ENCODE data around the gene JRKL.

Gene JRKL

DNA sequence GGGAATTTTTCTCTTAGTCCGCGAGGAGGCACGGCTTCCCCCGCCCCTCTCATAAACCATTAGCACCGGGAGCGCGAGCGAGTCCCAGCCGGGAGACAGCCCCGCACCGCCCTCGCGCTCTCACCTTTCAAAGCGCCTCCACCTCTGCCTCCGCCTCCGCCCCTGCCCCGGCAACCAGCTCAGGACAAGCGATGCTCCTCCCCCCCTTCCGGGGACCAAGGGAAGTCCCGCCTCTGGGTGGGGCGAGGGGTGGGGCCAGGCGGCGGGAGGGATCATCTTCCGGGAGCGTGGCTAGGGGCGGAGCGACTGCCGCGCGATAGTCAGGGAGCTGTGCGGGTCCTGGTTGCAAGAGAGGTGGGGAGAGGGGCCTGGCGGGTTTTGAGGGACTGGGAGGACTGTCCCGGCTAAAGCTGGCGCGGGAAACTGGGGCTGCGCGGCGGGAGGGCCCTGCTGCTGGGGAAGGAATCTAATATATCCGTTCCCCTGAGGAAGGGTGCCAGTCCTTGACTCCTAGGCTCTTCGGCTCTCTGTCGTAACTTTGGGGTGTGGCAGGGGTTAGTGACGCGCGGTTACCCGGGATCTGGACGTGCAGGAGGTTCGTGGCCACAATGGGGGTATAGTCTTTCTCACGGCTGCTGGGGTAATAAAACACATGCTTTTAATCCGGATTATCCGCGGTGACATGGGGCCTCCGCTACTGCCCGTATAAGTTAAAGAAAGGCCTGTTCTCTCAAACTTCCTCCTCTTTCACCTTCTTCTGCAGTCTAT, at the start of gene JRKL, which contains the start of gene CCDC82:
TSS of gene JRKL (plus strand) at position 294 of the 768 bp plus-strand sequence. CDS start 637 bp downstream, outside the sequence.
TSS of gene CCDC82 (minus strand) at position 193 of the 768 bp plus-strand sequence. CDS start 5,165 bp downstream, outside the sequence.
- peaks cover 3% of the 10 kb centered on the region for H3K4me1 ChIP-seq (ENCODE audit: control insufficient read depth, insufficient read depth, low read length)
- no peaks in the 10 kb centered on the region for H3K9me3 ChIP-seq (ENCODE audit: control insufficient read depth, insufficient read depth, low read length)
- H3K27me3 ChIP-seq (ENCODE audit: control insufficient read depth, insufficient read depth, low read length) = no peaks in the 10 kb centered on the region
- no peaks in the 10 kb centered on the region for H3K36me3 ChIP-seq (ENCODE audit: control insufficient read depth, insufficient read depth, low read length)
- peak within 1 kb of the TSS; percentile 76 for H3K9ac ChIP-seq (ENCODE audit: low read depth, low read length)
- peak within 1 kb of the TSS; percentile 86 for H3K4me3 ChIP-seq (ENCODE audit: low read depth, low read length)

DNA sequence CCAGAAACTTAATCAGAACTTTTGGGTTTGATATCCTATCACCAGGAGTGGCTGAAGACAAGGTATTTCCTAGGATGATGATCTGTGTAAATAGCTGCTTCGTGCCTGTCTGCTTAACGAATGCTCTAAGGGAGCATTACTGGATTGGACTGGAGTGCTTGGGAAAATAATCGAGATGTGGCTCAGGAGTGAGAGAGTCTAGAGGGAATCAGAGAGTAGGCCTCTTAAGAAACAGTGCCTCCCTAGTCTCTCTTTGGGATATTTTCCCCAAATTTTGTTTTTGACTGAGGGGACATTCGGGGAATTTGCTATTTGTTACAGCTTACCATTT, 49.3 kb upstream of the JRKL start:
- H3K9ac ChIP-seq (ENCODE audit: low read depth, low read length) = no peak overlapping the region
- H3K4me1 ChIP-seq (ENCODE audit: control insufficient read depth, insufficient read depth, low read length) = peaks cover 43% of the 10 kb centered on the region
- peaks cover 2% of the 10 kb centered on the region for H3K27me3 ChIP-seq (ENCODE audit: control insufficient read depth, insufficient read depth, low read length)
- H3K36me3 ChIP-seq (ENCODE audit: control insufficient read depth, insufficient read depth, low read length) = no peaks in the 10 kb centered on the region
- no peaks in the 10 kb centered on the region for H3K9me3 ChIP-seq (ENCODE audit: control insufficient read depth, insufficient read depth, low read length)
- H3K4me3 ChIP-seq (ENCODE audit: low read depth, low read length) = peak overlapping the region; percentile 90

DNA sequence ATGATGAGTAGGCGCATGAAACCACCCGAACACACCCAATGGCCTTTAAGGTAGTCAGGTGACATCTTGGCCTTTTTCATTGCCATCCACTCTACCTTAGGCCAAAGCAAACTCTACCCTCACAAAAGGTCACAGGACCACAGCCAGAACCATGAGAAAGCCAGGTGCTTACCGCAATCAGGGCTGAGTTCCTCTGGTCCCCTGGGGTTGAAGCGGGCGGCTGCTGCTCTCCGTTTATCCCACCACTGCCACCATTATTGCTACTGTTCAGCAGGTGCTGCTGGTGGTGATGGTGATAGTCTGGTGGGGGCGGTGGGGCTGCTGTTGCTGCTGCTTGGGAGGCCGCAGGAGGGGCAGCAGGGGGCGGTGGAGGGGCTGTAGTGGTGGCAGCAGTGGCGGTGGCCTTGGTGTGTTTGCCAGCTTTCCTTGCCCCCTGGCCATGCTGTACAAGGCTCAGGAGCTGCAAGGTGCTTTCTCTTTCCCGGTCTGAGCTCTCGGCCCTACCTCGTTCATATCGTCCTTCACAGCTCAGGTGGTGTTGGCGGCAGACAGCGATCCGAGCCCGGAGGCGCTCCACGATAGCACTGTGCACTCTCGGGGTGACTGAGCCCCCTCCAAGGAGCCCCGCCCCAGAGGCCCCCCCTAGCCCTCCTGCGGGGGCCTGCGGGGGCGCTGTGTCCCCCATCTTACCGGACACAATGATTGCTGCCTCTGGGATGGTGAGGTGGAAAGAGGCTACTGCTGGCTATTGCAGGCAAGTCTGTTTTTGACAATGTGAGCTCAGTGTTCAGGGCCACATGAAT, 48.4 kb upstream of the JRKL start:
- Histone ChIP-seq H3K9me3 (ENCODE audit: control insufficient read depth, insufficient read depth, low read length) (no peaks in the 10 kb centered on the region), H3K36me3 (ENCODE audit: control insufficient read depth, insufficient read depth, low read length) (no peaks in the 10 kb centered on the region), H3K27me3 (ENCODE audit: control insufficient read depth, insufficient read depth, low read length) (peaks cover 2% of the 10 kb centered on the region), H3K4me3 (ENCODE audit: low read depth, low read length) (peak overlapping the region; percentile 90), H3K4me1 (ENCODE audit: control insufficient read depth, insufficient read depth, low read length) (peaks cover 36% of the 10 kb centered on the region), H3K9ac (ENCODE audit: low read depth, low read length) (no peak overlapping the region)

DNA sequence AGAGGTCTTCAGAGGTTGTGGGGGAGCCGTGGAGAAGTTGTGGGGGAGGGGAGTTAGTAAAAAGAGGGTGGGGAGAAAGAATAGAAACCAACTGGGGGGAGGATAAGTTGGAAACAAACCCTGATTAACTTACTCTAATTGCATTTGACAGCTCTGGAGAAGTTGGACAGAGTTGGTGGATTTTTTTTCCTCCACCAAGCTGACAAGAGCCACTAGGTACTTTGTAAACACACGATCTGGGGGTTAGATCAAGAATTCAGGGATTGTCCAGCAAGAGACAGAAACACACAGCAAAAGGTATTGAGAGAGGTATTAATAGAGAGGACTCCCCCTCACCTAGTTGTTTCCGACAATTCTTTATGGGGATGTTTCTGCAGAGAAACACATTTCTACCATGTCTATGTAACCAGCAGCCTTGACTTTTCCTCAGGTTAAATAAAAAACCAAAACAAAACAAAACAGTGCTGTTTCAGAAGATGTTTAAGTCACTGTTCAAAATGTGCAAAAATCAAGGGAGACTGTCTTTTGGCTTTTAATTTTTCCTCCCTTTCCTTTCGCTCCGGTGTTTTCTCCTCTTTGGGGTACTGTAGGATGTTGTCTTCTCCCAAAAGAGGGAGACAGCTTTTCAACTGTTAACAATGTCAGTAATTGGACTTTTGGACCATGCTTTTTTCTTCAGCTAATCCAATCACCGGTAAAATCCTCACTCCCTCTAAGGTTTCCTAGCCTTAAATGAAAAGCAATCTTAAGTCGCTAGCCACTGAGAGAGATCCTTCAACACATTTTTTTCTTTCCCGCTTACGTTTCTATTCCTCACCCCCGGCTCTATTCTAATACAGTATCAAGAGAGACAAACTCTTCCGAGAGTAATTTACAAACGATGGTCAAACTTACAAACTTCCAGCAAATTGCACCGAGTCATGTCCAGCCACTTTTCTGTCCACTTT, 47.5 kb upstream of the JRKL start:
- Histone ChIP-seq H3K9ac (ENCODE audit: low read depth, low read length) (peak overlapping the region; percentile 74), H3K4me1 (ENCODE audit: control insufficient read depth, insufficient read depth, low read length) (peaks cover 27% of the 10 kb centered on the region)

DNA sequence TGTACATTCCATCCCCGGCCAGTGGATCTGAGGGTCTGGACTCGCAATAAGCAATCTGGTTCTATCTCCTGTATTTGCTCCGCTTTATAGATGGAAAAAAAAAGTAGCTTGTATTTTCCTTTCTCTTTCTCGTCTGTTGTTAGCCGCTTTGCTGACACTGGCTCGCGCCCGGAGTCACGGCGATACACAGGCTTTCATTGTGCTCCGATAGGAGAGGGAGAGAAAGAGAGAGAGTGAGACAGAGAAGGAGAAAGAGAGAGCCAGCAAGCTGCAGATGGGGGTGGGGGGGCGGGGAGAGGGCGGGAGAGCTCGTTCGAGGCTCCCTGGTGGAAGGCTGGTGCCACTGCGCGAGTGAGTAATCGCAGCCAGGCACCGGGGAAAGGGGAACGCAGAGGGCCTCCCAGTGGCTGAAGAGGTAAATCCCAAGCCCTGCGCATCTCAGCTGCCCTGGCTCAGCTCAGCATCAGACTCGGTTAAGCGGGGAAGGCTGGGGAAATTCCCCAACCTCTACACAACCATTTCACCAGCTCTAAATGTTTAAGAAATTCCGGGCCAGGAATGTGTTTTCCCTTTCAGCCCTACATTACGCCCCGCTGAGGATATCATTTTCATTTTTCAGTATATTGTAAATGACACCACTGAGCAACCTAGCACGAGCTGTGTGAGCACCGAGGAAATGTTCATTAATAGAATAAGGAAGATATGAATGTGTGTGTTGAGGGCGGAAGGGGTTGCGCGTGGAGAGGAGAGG, 46.7 kb upstream of the JRKL start, which contains the start of gene MAML2:
TSS of gene MAML2 (minus strand) at position 235 of the 751 bp plus-strand sequence. CDS start 1,300 bp downstream, outside the sequence.
- Histone ChIP-seq H3K27me3 (ENCODE audit: control insufficient read depth, insufficient read depth, low read length) (peaks cover 2% of the 10 kb centered on the region), H3K4me3 (ENCODE audit: low read depth, low read length) (peak within 1 kb of the TSS; percentile 90), H3K4me1 (ENCODE audit: control insufficient read depth, insufficient read depth, low read length) (peaks cover 20% of the 10 kb centered on the region), H3K9ac (ENCODE audit: low read depth, low read length) (peak within 1 kb of the TSS; percentile 74), H3K9me3 (ENCODE audit: control insufficient read depth, insufficient read depth, low read length) (no peaks in the 10 kb centered on the region), H3K36me3 (ENCODE audit: control insufficient read depth, insufficient read depth, low read length) (no peaks in the 10 kb centered on the region)

More for the DNA sequence above, 47.5 kb upstream of the JRKL start:
- Histone ChIP-seq H3K9me3 (ENCODE audit: control insufficient read depth, insufficient read depth, low read length) (no peaks in the 10 kb centered on the region), H3K36me3 (ENCODE audit: control insufficient read depth, insufficient read depth, low read length) (no peaks in the 10 kb centered on the region), H3K4me3 (ENCODE audit: low read depth, low read length) (peak overlapping the region; percentile 90), H3K27me3 (ENCODE audit: control insufficient read depth, insufficient read depth, low read length) (peaks cover 2% of the 10 kb centered on the region)

DNA sequence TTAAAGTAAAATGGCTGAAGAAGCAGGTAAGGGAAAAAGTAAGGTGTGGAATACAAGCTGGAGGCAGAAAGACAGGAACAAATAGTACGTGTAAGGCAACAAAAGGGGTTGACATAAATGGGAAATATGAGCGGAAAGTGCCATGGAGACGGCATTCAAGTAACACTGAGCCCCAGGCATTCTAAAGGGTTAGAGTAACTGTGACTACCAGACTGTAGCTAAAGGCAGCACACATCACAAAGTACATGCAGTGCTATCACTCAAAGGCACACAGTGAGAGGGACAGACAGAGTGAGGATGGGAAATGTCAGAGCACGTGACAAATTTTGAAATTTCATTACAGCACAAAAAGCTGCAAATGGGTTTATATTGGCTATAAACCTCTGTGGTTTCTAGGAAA, 33.0 kb upstream of the JRKL start:
- no peak overlapping the region for H3K4me3 ChIP-seq (ENCODE audit: low read depth, low read length)
- no peaks in the 10 kb centered on the region for H3K4me1 ChIP-seq (ENCODE audit: control insufficient read depth, insufficient read depth, low read length)
- H3K9ac ChIP-seq (ENCODE audit: low read depth, low read length) = no peak overlapping the region
- H3K9me3 ChIP-seq (ENCODE audit: control insufficient read depth, insufficient read depth, low read length) = no peaks in the 10 kb centered on the region
- H3K36me3 ChIP-seq (ENCODE audit: control insufficient read depth, insufficient read depth, low read length) = no peaks in the 10 kb centered on the region
- no peaks in the 10 kb centered on the region for H3K27me3 ChIP-seq (ENCODE audit: control insufficient read depth, insufficient read depth, low read length)

DNA sequence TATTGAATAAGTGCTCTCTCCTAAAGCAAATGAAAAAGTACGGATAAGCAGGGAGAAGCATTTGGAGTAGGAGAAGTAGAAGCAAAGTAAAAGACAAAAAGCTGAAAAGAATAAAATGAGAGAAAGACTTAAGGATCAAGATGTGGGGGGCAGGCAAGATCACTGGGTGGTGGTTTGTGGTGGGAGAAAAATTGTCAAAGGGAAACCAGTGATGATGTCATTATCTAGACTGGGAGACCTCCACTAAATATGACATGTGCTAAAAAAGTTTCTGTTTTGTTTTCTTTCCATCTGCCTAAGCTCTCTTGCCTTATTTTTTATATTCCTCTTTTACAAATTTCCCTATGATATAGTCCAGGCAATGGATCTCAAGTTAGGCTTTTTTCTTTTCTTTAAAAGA, 32.0 kb upstream of the JRKL start:
- Histone ChIP-seq H3K27me3 (ENCODE audit: control insufficient read depth, insufficient read depth, low read length) (no peaks in the 10 kb centered on the region), H3K9ac (ENCODE audit: low read depth, low read length) (no peak overlapping the region), H3K4me1 (ENCODE audit: control insufficient read depth, insufficient read depth, low read length) (no peaks in the 10 kb centered on the region), H3K4me3 (ENCODE audit: low read depth, low read length) (no peak overlapping the region), H3K9me3 (ENCODE audit: control insufficient read depth, insufficient read depth, low read length) (no peaks in the 10 kb centered on the region), H3K36me3 (ENCODE audit: control insufficient read depth, insufficient read depth, low read length) (no peaks in the 10 kb centered on the region)

DNA sequence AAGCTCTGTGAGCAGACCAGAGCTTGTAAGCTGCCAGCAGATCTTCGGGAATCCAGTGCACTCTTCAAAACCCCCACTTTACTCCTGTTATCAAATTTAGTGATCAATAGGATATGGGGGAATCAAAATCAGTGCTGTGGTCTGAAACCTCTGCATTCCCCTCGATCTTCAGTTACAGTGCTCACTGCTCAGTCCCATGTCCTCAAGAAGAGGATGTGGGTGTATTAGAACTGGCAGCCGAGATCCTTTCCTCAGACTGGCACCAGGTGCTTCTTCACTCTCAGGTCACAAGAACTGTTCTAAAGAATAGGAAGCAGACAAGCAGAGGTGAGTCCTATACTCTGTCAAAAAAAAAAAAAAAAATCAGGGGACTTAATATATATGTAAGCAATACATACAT, 31.5 kb upstream of the JRKL start:
- Histone ChIP-seq H3K36me3 (ENCODE audit: control insufficient read depth, insufficient read depth, low read length) (no peaks in the 10 kb centered on the region), H3K4me3 (ENCODE audit: low read depth, low read length) (no peak overlapping the region)

DNA sequence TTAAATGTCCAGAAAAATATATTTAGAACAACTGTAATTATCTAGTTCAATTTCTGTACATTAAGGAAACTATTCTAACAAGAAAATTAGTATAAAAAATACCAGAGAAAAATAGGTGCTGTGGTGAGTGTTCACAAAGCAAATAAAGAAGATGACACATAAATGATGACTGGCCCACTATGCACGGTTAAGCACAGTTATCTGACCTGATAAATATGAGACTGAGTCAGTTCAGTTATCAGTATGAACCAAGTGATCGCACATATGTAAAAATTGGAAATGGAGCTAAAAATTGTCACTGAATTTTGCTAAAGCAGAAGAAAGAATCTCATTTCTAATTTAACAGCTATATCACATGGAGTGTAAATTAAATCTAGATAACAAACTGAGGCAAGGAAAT, 28.0 kb upstream of the JRKL start:
- Histone ChIP-seq H3K9me3 (ENCODE audit: control insufficient read depth, insufficient read depth, low read length) (no peaks in the 10 kb centered on the region), H3K4me3 (ENCODE audit: low read depth, low read length) (no peak overlapping the region), H3K9ac (ENCODE audit: low read depth, low read length) (no peak overlapping the region), H3K36me3 (ENCODE audit: control insufficient read depth, insufficient read depth, low read length) (no peaks in the 10 kb centered on the region), H3K27me3 (ENCODE audit: control insufficient read depth, insufficient read depth, low read length) (no peaks in the 10 kb centered on the region), H3K4me1 (ENCODE audit: control insufficient read depth, insufficient read depth, low read length) (no peaks in the 10 kb centered on the region)

More for the DNA sequence above, 31.5 kb upstream of the JRKL start:
- Histone ChIP-seq H3K27me3 (ENCODE audit: control insufficient read depth, insufficient read depth, low read length) (no peaks in the 10 kb centered on the region), H3K4me1 (ENCODE audit: control insufficient read depth, insufficient read depth, low read length) (no peaks in the 10 kb centered on the region), H3K9ac (ENCODE audit: low read depth, low read length) (no peak overlapping the region), H3K9me3 (ENCODE audit: control insufficient read depth, insufficient read depth, low read length) (no peaks in the 10 kb centered on the region)

DNA sequence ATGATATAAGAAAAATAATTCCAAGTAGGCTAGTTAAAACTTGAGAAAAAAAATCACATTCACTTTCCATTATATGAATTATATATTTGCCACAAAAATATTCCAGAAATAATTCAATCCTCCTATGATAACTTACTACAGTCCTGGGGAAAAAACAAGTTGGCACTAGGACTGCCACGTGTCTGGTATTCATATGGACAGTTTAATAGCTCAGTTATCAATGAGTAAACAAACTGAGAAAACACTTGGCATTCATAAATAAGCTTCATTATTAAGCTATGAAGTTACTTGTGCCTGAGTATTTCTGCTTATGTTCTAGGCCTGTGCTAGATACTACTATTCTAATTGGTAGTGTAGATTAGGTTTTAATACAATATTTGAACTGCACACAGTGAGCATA, 24.3 kb upstream of the JRKL start:
- Histone ChIP-seq H3K9ac (ENCODE audit: low read depth, low read length) (no peak overlapping the region), H3K9me3 (ENCODE audit: control insufficient read depth, insufficient read depth, low read length) (no peaks in the 10 kb centered on the region), H3K4me3 (ENCODE audit: low read depth, low read length) (no peak overlapping the region), H3K4me1 (ENCODE audit: control insufficient read depth, insufficient read depth, low read length) (no peaks in the 10 kb centered on the region), H3K36me3 (ENCODE audit: control insufficient read depth, insufficient read depth, low read length) (no peaks in the 10 kb centered on the region), H3K27me3 (ENCODE audit: control insufficient read depth, insufficient read depth, low read length) (no peaks in the 10 kb centered on the region)
